ENCODE results near the gene ZNF99. TPM values are rescaled to one million over a fixed set of nuclear protein-coding genes. Genes with fewer than 3 reads are reported as not detected.
"Not testable (repeated sequence)": the region's sequence is repeated elsewhere in the genome, so short reads cannot be mapped to it uniquely, and the experiment has no call there.

ZNF99 gene
- total RNA-seq, 1 donor from 2014 or later, result not detected

- Mint-ChIP-seq H3K36me3 (ENCODE audit: low read depth) (no peaks in the 10 kb centered on the region), H3K4me3 (no peak overlapping the region), H3K27ac (no peak overlapping the region), H3K9me3 (peaks cover 28% of the 10 kb centered on the region), H3K27me3 (ENCODE audit: insufficient read depth) (no peaks in the 10 kb centered on the region), H3K4me1 (ENCODE audit: low read depth) (no peaks in the 10 kb centered on the region)
- DNase-seq (ENCODE audit: low spot score), result no peak
- intact Hi-C loops (cut with micrococcal nuclease), result no loop called here
Observed at GRCh38 chr19:22708983-22709382, 75.0 kb downstream of the ZNF99 start.

- H3K27me3 Mint-ChIP-seq (ENCODE audit: insufficient read depth); H3K4me3 Mint-ChIP-seq; intact Hi-C loops (cut with micrococcal nuclease); DNase-seq (ENCODE audit: low spot score); H3K36me3 Mint-ChIP-seq (ENCODE audit: low read depth); H3K27ac Mint-ChIP-seq; H3K4me1 Mint-ChIP-seq (ENCODE audit: low read depth): not testable (repeated sequence)
- H3K9me3 Mint-ChIP-seq, result peaks cover 27% of the 10 kb centered on the region
Observed at GRCh38 chr19:22703096-22703495, 80.9 kb downstream of the ZNF99 start.

- H3K27ac Mint-ChIP-seq; H3K4me3 Mint-ChIP-seq; intact Hi-C loops (cut with micrococcal nuclease); H3K27me3 Mint-ChIP-seq (ENCODE audit: insufficient read depth); H3K36me3 Mint-ChIP-seq (ENCODE audit: low read depth); H3K4me1 Mint-ChIP-seq (ENCODE audit: low read depth); DNase-seq (ENCODE audit: low spot score): not testable (repeated sequence)
- H3K9me3 Mint-ChIP-seq, result peaks cover 29% of the 10 kb centered on the region
Observed at GRCh38 chr19:22702661-22703060, 81.3 kb downstream of the ZNF99 start.

Other genes starting within 250 kb of the ZNF99 start
- 0.27 and 0.29 TPM in 2 replicates for gene ZNF492, start 149.8 kb downstream of the ZNF99 start, total RNA-seq
- gene ZNF723, start 48.1 kb upstream of the ZNF99 start, total RNA-seq, result not detected in 2 replicates
- gene ZNF728, start 219.0 kb upstream of the ZNF99 start, total RNA-seq, result not detected in 2 replicates